ENCODE results near the gene ERC2.

GRCh38 chr3:56190771-56191305, 277.4 kb downstream of the ERC2 start:
- TF ChIP-seq EZH2 (IDR thresholded peaks at IDR 0.05; ENCODE audit: borderline replicate concordance, low read depth, low read length, poor library complexity, severe bottlenecking) (no peak), CTCF (conservative IDR thresholded peaks at IDR 0.05; ENCODE audit: low read depth, low read length) (no peak)

All from A673 (cell line).